HepG2 (cell line): ENCODE measurements around the gene GRB10. TPM values are rescaled to one million over a fixed set of nuclear protein-coding genes. Genes with fewer than 3 reads are reported as not detected.

ENCODE experiments used
- AKNA ChIP-seq: sonication (generic); formaldehyde crosslinking; IDR thresholded peaks from 2 replicates; pipeline ENCODE4 v1.4.0; 2020; ENCODE audit warnings: missing genetic modification reagents, borderline replicate concordance
- NCOA1 ChIP-seq: sonication (generic); formaldehyde crosslinking; IDR thresholded peaks from 2 replicates; pipeline ENCODE4 v1.9.0; 2021; ENCODE audit warnings: missing genetic modification reagents
- SP1 ChIP-seq, 2 experiments: fragments of 450-650 bp in 1 of 2; sonication (generic) in 1 of 2; formaldehyde crosslinking in 1 of 2; IDR thresholded peaks; 2 replicates each; pipeline versions ENCODE4 v1.4.0 to v1.6.1; 2016 to 2020; ENCODE audit warnings: missing genetic modification reagents in 1 of 2
- ZBTB40 ChIP-seq, 2 experiments: fragments of 450-650 bp in 1 of 2; sonication (generic) in 1 of 2; formaldehyde crosslinking in 1 of 2; IDR thresholded peaks; 2 replicates each; pipeline versions ENCODE4 v1.6.1 to v1.8.0; 2016 to 2022; ENCODE audit warnings: antibody characterized with exemption in 1 of 2, mild to moderate bottlenecking in 1 of 2, missing genetic modification reagents in 1 of 2
- ZNF512 ChIP-seq: sonication (generic); formaldehyde crosslinking; IDR thresholded peaks from 2 replicates; pipeline ENCODE4 v1.4.0; 2020; ENCODE audit warnings: mild to moderate bottlenecking, missing genetic modification reagents
- ZXDC ChIP-seq: sonication (generic); formaldehyde crosslinking; IDR thresholded peaks from 2 replicates; pipeline ENCODE4 v1.5.0; 2020; ENCODE audit warnings: mild to moderate bottlenecking, missing genetic modification reagents
- polyA plus RNA-seq, 8 experiments: library from polyadenylated mRNA; depleted of rRNA in 3 of 8; stranded (reverse) in 7 of 8; unstranded in 1 of 8; fragments of >200 nt; fragmentation: Illumina TruSeq in 4 of 8; extraction: Trizol in 4 of 8; gene quantifications; 2 replicates each; pipeline versions ENCODE4 v1.2.1 to v1.2.3, GENCODE V29; 2011 to 2016; ENCODE audit warnings: low read depth in 4 of 8, missing spikeins in 1 of 8, mixed read lengths in 1 of 8; ENCODE audit not compliant: insufficient read depth in 1 of 8
- total RNA-seq, 5 experiments: library from RNA; depleted of rRNA; stranded (reverse); fragments of >200 nt; fragmentation: Illumina TruSeq; extraction: Trizol; gene quantifications; 2 replicates each; pipeline ENCODE4 v1.2.3, GENCODE V29; 2016; ENCODE audit warnings: low read depth in 1 of 5

The GRB10 gene
- total and polyA plus RNA-seq, 2 of the 13 experiments (the other 11 are each of a cell fraction or from before 2014, with no cell fraction given): 4.0 to 6.8 TPM

- TF ChIP-seq ZBTB40 (IDR thresholded peaks at IDR 0.05) (no peak), ZBTB40 (CRISPR knock-in tag; IDR thresholded peaks at IDR 0.05) (no peak), AKNA (CRISPR knock-in tag) (no peak), ZNF512 (no peak), ZXDC (no peak), NCOA1 (CRISPR knock-in tag) (no peak), SP1 (IDR thresholded peaks at IDR 0.05) (no peak), SP1 (CRISPR knock-in tag; IDR thresholded peaks at IDR 0.05) (no peak)
Measured at GRCh38 chr7:50644114-50644513, 138.6 kb downstream of the GRB10 start (continued).
